Duodenal mucosa (tissue), 2 donors: Measurements from ENCODE around the gene SMOC2.
"Not testable (repeated sequence)": the region's sequence is repeated elsewhere in the genome, so short reads cannot be mapped to it uniquely, and the experiment has no call there.

ENCODE experiments used
- H3K27ac ChIP-seq: one replicate; pipeline ENCODE4 v1.7.0; 2013; ENCODE audit warnings: low read depth, low read length
- H3K27me3 ChIP-seq, 2 donors: one replicate each; pipeline ENCODE4 v1.7.0; 2013; ENCODE audit warnings: low read length in 2 of 2, control low read depth in 1 of 2; ENCODE audit not compliant: insufficient read depth in 2 of 2, control insufficient read depth in 1 of 2
- H3K36me3 ChIP-seq, 2 donors: one replicate each; pipeline ENCODE4 v1.7.0; 2013; ENCODE audit warnings: low read length in 2 of 2, control low read depth in 1 of 2; ENCODE audit not compliant: insufficient read depth in 2 of 2, control insufficient read depth in 1 of 2
- H3K4me1 ChIP-seq, 2 donors: one replicate each; pipeline ENCODE4 v1.7.0; 2013; ENCODE audit warnings: low read length in 2 of 2, control low read depth in 1 of 2; ENCODE audit not compliant: insufficient read depth in 2 of 2, control insufficient read depth in 1 of 2
- H3K4me3 ChIP-seq, 2 donors: one replicate each; pipeline ENCODE4 v1.7.0; 2013; ENCODE audit warnings: low read length in 2 of 2, low read depth in 1 of 2
- H3K9ac ChIP-seq, 2 donors: one replicate each; pipeline ENCODE4 v1.7.0; 2013; ENCODE audit warnings: low read length in 2 of 2, low read depth in 1 of 2
- H3K9me3 ChIP-seq, 2 donors: one replicate each; pipeline ENCODE4 v1.7.0; 2013; ENCODE audit warnings: low read length in 2 of 2, control low read depth in 1 of 2; ENCODE audit not compliant: control insufficient read depth in 1 of 2

Gene SMOC2

DNA sequence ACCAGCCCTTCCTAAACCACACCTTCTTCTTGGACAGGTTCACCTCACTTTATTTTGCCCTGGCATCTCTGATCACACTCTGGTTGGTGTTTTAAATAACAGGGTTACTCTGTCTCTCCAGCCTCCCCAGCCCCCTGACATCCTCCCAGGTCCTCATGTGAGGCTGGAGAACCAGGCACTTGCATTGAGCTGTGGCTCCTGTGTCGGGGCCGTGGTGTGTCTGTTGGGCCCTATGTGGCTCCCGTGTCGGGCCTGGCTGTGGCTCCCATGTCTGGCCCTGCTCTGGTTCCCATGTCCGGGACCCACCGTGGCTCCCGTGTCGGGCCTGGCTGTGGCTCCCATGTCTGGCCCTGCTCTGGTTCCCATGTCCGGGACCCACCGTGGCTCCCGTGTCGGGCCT, 170.0 kb downstream of the SMOC2 start:
- H3K27ac ChIP-seq, H3K27me3 ChIP-seq, H3K36me3 ChIP-seq, H3K4me3 ChIP-seq, H3K9me3 ChIP-seq, H3K9ac ChIP-seq: not testable (repeated sequence)
- peaks cover 12 to 17% of the 10 kb centered on the region in 2 donors for H3K4me1 ChIP-seq

GRCh38 chr6:168611691-168612090, 170.7 kb downstream of the SMOC2 start:
- Histone ChIP-seq H3K27ac (no peak overlapping the region), H3K9ac (no peak overlapping the region), H3K9me3 (peaks cover 0 to 3% of the 10 kb centered on the region in 2 donors)

DNA sequence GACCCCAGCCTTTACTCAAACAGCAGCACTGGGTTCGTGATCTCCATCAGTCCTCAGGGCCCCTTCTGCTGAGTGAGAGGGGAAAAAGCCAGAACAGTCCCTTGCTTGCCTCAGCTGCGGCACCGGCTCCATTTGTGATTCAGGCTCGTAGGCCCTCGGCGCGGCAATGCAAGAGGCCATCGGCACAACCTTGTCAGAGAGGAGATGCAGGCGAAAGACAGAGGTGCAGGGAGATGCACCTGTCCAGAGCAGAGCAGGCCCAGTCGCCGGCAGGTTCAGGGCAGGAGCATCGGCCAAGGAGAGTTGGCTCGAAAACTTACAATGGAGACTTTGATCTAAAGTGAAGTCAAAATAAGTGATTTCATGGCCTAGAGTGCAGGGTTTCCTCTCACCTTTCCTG, 171.6 kb downstream of the SMOC2 start:
- peaks cover 0 to 3% of the 10 kb centered on the region in 2 donors for H3K9me3 ChIP-seq
- no peak overlapping the region for H3K4me3 ChIP-seq
- H3K4me1 ChIP-seq, result peaks cover 12 to 17% of the 10 kb centered on the region in 2 donors
- no peaks in the 10 kb centered on the region for H3K36me3 ChIP-seq
- H3K9ac ChIP-seq, result no peak overlapping the region
- H3K27me3 ChIP-seq, result no peaks in the 10 kb centered on the region
- no peak overlapping the region for H3K27ac ChIP-seq

More at GRCh38 chr6:168611691-168612090, 170.7 kb downstream of the SMOC2 start:
- H3K4me1 ChIP-seq, result peaks cover 12 to 17% of the 10 kb centered on the region in 2 donors
- H3K27me3 ChIP-seq, result no peaks in the 10 kb centered on the region
- no peaks in the 10 kb centered on the region for H3K36me3 ChIP-seq
- no peak overlapping the region for H3K4me3 ChIP-seq

- Histone ChIP-seq H3K4me3 (no peak overlapping the region), H3K27ac (no peak overlapping the region), H3K36me3 (no peaks in the 10 kb centered on the region), H3K9ac (no peak overlapping the region), H3K4me1 (peaks cover 0 to 7% of the 10 kb centered on the region in 2 donors), H3K27me3 (no peaks in the 10 kb centered on the region), H3K9me3 (peaks cover 3% of the 10 kb centered on the region in 2 donors)
Measured at GRCh38 chr6:168615837-168616236, 174.9 kb downstream of the SMOC2 start.

DNA sequence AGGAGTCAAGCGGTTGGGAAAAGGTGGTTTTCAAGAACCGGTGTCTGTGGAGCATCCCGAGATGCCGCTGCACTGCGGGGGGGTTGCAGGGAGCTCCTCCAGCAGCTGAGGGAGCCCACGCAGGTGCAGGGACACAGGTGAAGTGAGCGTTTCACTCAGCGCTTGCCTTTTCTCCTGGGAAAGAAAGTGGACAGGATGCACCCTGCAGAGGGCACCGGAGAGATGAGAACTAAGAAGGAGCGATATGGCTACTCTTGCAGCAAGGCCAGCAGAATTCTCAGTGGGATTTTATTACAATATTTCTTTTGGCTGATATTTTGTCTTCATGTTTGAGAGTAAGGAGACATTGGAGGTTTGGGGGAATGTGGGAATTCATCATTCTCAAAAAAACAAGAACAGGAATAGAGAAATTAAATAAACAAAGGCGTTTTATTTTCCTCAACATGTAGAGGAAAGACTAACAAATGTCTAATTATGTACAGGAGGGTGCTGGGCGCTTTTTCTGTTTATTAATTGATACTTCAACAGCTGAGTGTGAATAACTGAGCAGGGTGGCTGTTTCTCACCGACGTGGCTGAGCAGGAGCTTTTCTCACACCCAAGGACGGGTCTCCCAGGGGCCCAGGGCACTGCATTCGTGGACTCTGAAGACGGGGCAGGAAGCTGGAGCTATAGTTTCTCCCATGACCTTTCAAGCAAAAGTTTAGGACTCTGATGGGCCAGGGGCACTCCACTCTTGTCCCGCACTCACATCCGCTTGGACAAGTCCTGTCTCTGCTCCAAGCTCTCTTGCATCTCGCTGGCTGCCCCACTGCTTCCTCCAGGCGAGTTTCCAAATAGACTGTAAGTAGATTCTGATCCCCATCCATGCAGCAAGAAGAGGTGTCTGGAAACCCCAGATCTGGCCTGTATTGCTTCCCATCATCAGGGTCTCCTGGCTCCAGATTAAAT, 176.1 kb downstream of the SMOC2 start:
- Histone ChIP-seq H3K9ac (no peak overlapping the region), H3K27me3 (no peaks in the 10 kb centered on the region), H3K4me1 (peaks cover 0 to 7% of the 10 kb centered on the region in 2 donors), H3K27ac (no peak overlapping the region), H3K36me3 (no peaks in the 10 kb centered on the region), H3K4me3 (no peak overlapping the region), H3K9me3 (peaks cover 3 to 7% of the 10 kb centered on the region in 2 donors)

GRCh38 chr6:168618546-168619315, 177.7 kb downstream of the SMOC2 start:
- H3K4me3 ChIP-seq, result no peak overlapping the region
- H3K9me3 ChIP-seq, result peaks cover 3 to 7% of the 10 kb centered on the region in 2 donors
- H3K36me3 ChIP-seq, result no peaks in the 10 kb centered on the region
- H3K27me3 ChIP-seq, result no peaks in the 10 kb centered on the region
- peaks cover 0 to 7% of the 10 kb centered on the region in 2 donors for H3K4me1 ChIP-seq
- H3K9ac ChIP-seq, result no peak overlapping the region
- no peak overlapping the region for H3K27ac ChIP-seq

DNA sequence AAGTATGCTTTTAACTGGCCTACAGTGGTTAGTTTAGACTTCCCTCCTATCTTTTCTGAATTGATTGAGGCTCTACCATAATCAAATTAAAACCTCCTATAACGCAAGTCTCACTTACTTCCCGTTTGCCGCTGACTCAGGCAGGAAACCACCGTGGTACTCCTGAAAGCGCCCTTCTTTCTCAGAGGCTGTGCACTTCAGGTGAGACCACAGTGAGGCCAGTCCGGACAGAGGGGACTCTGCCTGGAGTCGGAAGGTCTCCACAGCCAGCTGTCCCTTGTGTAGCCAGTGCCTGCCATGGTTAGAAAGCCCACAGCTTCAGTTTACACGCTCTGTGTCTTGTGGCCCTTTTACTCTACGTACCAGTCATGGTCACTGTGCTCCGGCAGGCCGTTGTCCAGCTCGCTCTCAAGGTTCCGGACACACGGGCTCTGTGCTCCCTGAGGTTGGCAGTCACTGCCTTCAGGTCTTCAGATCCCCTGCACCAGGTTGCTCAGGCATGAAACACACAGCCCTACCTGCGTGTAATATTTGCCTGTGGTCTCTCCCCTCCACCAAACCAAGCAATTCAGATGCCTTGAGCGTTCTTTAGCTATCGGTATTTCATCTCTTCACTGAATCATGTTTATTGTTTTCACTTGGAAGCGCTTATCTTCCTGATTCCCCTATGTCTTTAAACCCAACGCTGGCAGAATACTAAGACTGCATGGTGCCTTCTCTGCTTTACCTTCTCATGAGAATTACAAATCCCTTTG, 178.8 kb downstream of the SMOC2 start:
- Histone ChIP-seq H3K9ac (no peak overlapping the region), H3K27ac (no peak overlapping the region), H3K9me3 (peaks cover 3 to 7% of the 10 kb centered on the region in 2 donors), H3K36me3 (no peaks in the 10 kb centered on the region), H3K4me3 (no peak overlapping the region), H3K4me1 (peaks cover 0 to 7% of the 10 kb centered on the region in 2 donors), H3K27me3 (no peaks in the 10 kb centered on the region)

DNA sequence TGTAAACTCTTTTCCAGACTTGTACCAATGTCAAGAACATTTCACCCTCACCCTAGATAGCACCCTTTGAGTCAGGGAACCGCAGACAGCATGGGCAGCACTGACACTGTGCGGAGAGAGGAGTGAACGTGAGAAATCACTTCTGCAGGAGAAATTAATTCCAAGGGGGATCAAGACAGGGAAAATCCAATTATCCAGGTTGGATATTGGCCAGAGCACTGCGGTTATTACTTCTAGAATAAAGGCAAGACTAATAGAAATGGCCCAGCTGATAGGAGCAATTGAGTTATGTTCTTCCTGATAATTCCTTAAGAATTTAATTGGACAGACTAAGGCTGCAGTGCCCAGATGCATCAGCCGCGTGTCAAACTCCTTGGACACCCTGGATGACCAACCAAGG, 179.6 kb downstream of the SMOC2 start:
- H3K9me3 ChIP-seq, result peaks cover 0 to 7% of the 10 kb centered on the region in 2 donors
- peaks cover 0 to 7% of the 10 kb centered on the region in 2 donors for H3K4me1 ChIP-seq
- no peak overlapping the region for H3K9ac ChIP-seq
- no peak overlapping the region for H3K4me3 ChIP-seq
- H3K27ac ChIP-seq, result no peak overlapping the region
- no peaks in the 10 kb centered on the region for H3K36me3 ChIP-seq
- no peaks in the 10 kb centered on the region for H3K27me3 ChIP-seq

DNA sequence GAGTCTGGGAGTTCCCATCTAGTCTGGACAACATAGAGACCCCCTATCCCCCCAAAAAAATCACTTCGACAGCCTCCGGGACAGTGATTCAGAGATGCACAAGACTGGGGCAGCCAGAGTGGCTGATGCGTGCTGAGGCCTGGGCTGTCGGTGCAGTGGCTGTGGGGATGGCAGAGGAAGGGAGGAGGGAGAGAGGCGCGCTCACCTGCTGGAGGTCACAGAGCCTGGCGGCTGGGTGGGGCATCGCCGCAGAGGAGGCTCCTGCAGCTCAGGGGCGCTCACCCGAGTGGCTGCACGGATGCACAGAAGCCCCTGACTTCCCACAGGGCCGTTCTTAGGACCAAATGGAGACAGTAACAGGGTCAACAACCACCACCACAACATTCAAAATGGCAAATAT, 182.8 kb downstream of the SMOC2 start:
- Histone ChIP-seq H3K4me3 (no peak overlapping the region), H3K36me3 (no peaks in the 10 kb centered on the region), H3K9me3 (peaks cover 0 to 7% of the 10 kb centered on the region in 2 donors), H3K4me1 (peaks cover 0 to 7% of the 10 kb centered on the region in 2 donors), H3K9ac (no peak overlapping the region), H3K27me3 (no peaks in the 10 kb centered on the region), H3K27ac (no peak overlapping the region)
